ENCODE results near the gene NEURL1. TPM values are rescaled to one million over a fixed set of nuclear protein-coding genes. Genes with fewer than 3 reads are reported as not detected.
A peak's percentile ranks its signal among the peaks of the same experiment; 100 is the strongest.

NEURL1 gene
- total RNA-seq, 6 experiments from 2014 or later = 0.06 to 0.46 (median 0.27) TPM

- no peak for TF ChIP-seq CTCF (IDR thresholded peaks at IDR 0.05)
- Mint-ChIP-seq H3K27ac (no peak overlapping the region), H3K9me3 (no peaks in the 10 kb centered on the region), H3K27me3 (ENCODE audit: insufficient read depth) (peaks cover 45% of the 10 kb centered on the region), H3K4me1 (ENCODE audit: low read depth) (peaks cover 8% of the 10 kb centered on the region), H3K4me3 (no peak overlapping the region), H3K36me3 (ENCODE audit: low read depth) (no peaks in the 10 kb centered on the region)
- DNase-seq = no peak
Observed at GRCh38 chr10:103569896-103570295, 76.4 kb downstream of the NEURL1 start.

GRCh38 chr10:103570844-103571655 is 77.5 kb downstream of the NEURL1 start:
- Mint-ChIP-seq H3K27ac (no peak overlapping the region), H3K4me3 (no peak overlapping the region), H3K36me3 (ENCODE audit: low read depth) (no peaks in the 10 kb centered on the region), H3K27me3 (ENCODE audit: insufficient read depth) (peaks cover 46% of the 10 kb centered on the region), H3K4me1 (ENCODE audit: low read depth) (peaks cover 17% of the 10 kb centered on the region), H3K9me3 (no peaks in the 10 kb centered on the region)
- no peak for DNase-seq
- no peak for TF ChIP-seq CTCF (IDR thresholded peaks at IDR 0.05)

- Mint-ChIP-seq H3K27ac (no peak overlapping the region), H3K27me3 (ENCODE audit: insufficient read depth) (peaks cover 45% of the 10 kb centered on the region), H3K4me3 (no peak overlapping the region), H3K4me1 (ENCODE audit: low read depth) (peaks cover 17% of the 10 kb centered on the region), H3K9me3 (no peaks in the 10 kb centered on the region), H3K36me3 (ENCODE audit: low read depth) (no peaks in the 10 kb centered on the region)
- no peak for DNase-seq
- no peak for TF ChIP-seq CTCF (IDR thresholded peaks at IDR 0.05)
Observed at GRCh38 chr10:103571656-103571975, 78.1 kb downstream of the NEURL1 start.

- Mint-ChIP-seq H3K9me3 (no peaks in the 10 kb centered on the region), H3K36me3 (ENCODE audit: low read depth) (no peaks in the 10 kb centered on the region), H3K4me3 (no peak overlapping the region), H3K27ac (no peak overlapping the region), H3K4me1 (ENCODE audit: low read depth) (peaks cover 17% of the 10 kb centered on the region), H3K27me3 (ENCODE audit: insufficient read depth) (peaks cover 48% of the 10 kb centered on the region)
- no peak for TF ChIP-seq CTCF (IDR thresholded peaks at IDR 0.05)
- peak; percentile 33 for DNase-seq
Observed at GRCh38 chr10:103572347-103573204, 79.1 kb downstream of the NEURL1 start.

GRCh38 chr10:103573205-103573487 is 79.6 kb downstream of the NEURL1 start:
- H3K27ac Mint-ChIP-seq = no peak overlapping the region

More at GRCh38 chr10:103573205-103573487, 79.6 kb downstream of the NEURL1 start:
- Mint-ChIP-seq H3K36me3 (ENCODE audit: low read depth) (no peaks in the 10 kb centered on the region), H3K9me3 (no peaks in the 10 kb centered on the region), H3K27me3 (ENCODE audit: insufficient read depth) (peaks cover 47% of the 10 kb centered on the region), H3K4me3 (no peak overlapping the region), H3K4me1 (ENCODE audit: low read depth) (peaks cover 17% of the 10 kb centered on the region)
- TF ChIP-seq CTCF (IDR thresholded peaks at IDR 0.05) = no peak
- DNase-seq = no peak
